Upper lobe of left lung (tissue), 4 donors: ENCODE data around the gene CLCNKA.
"Not testable (repeated sequence)": the region's sequence is repeated elsewhere in the genome, so short reads cannot be mapped to it uniquely, and the experiment has no call there.

Source experiments
- POLR2A ChIP-seq, 4 donors: fragments of 450-650 bp; IDR thresholded peaks; one replicate each; pipeline ENCODE4 v1.5.1; 2016 to 2017; ENCODE audit warnings: antibody characterized with exemption in 4 of 4, mild to moderate bottlenecking in 2 of 4
- POLR2AphosphoS5 ChIP-seq, 2 donors: sonication (generic); formaldehyde crosslinking; IDR thresholded peaks; one replicate each; pipeline ENCODE4 v1.5.1; 2017; ENCODE audit warnings: antibody characterized with exemption in 2 of 2
- TF ChIP-seq, protein P1 (sequence below), 6 experiments: fragments of 450-650 bp in 4 of 6; fragments of 200-600 bp in 2 of 6; sonication (generic) in 2 of 6; IDR thresholded peaks; one replicate each; pipeline ENCODE4 v1.5.1; 2016 to 2019; ENCODE audit warnings: antibody characterized with exemption in 6 of 6

DNA sequence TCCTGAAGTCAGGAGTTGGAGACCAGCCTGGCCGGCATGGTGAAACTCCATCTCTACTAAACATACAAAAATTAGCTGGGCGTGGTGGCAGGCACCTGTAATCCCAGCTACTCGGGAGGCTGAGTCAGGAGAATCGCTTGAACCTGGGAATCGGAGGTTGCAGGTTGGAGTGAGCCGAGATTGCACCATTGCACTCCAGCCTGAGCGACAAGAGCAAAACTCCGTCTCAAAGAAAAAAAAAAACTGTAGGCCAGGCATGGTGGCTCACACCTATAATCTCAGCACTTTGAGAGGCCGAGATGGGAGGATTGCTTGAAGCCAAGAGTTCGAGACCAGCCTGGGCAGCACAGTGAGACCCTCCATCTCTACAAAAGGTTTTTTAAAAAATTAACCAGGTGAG, 20.6 kb upstream of the CLCNKA start:
- TF ChIP-seq, protein P1, sequence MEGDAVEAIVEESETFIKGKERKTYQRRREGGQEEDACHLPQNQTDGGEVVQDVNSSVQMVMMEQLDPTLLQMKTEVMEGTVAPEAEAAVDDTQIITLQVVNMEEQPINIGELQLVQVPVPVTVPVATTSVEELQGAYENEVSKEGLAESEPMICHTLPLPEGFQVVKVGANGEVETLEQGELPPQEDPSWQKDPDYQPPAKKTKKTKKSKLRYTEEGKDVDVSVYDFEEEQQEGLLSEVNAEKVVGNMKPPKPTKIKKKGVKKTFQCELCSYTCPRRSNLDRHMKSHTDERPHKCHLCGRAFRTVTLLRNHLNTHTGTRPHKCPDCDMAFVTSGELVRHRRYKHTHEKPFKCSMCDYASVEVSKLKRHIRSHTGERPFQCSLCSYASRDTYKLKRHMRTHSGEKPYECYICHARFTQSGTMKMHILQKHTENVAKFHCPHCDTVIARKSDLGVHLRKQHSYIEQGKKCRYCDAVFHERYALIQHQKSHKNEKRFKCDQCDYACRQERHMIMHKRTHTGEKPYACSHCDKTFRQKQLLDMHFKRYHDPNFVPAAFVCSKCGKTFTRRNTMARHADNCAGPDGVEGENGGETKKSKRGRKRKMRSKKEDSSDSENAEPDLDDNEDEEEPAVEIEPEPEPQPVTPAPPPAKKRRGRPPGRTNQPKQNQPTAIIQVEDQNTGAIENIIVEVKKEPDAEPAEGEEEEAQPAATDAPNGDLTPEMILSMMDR (IDR thresholded peaks at IDR 0.05): not testable (repeated sequence)
- not testable (repeated sequence) for TF ChIP-seq POLR2A, POLR2AphosphoS5 (IDR thresholded peaks at IDR 0.05)
